ENCODE measurements around the gene TSEN54. TPM values are rescaled to one million over a fixed set of nuclear protein-coding genes. Genes with fewer than 3 reads are reported as not detected.
A peak's percentile ranks its signal among the peaks of the same experiment; 100 is the strongest.

TSEN54 gene
- total RNA-seq, 2 donors from 2014 or later: 63.8 to 123 TPM

GRCh38 chr17:75542229-75542628 is 25.9 kb downstream of the TSEN54 start:
- 70 to 81% methylated on average over 8 of the region's 8 CpGs for WGBS, 2 donors

GRCh38 chr17:75542728-75543336 is 26.5 kb downstream of the TSEN54 start:
- ATAC-seq (peak; percentile 22), DNase-seq (no peak)
- WGBS, 2 donors: 56 to 65% methylated on average over 11 to 15 of the region's 15 CpGs
- Histone ChIP-seq H3K4me3 (no peak overlapping the region), H3K27me3 (no peaks in the 10 kb centered on the region), H3K4me1 (peaks cover 93% of the 10 kb centered on the region), H3K36me3 (replicated peaks in 1 of 2; ENCODE audit: insufficient read depth in 1 of 2, low read depth in 2 of 2) (no peaks in the 10 kb centered on the region), H3K9me3 (no peaks in the 10 kb centered on the region), H3K27ac (peak overlapping the region; percentile 50 to 79 (median 67))
- intact Hi-C loops (cut with DNase I): no loop called here
- TF ChIP-seq POLR2A (IDR thresholded peaks at IDR 0.05) (no peak), CTCF (IDR thresholded peaks at IDR 0.05) (no peak)

More at GRCh38 chr17:75542229-75542628, 25.9 kb downstream of the TSEN54 start:
- peaks cover 89% of the 10 kb centered on the region for H3K4me1 ChIP-seq
- no peak for DNase-seq
- no peaks in the 10 kb centered on the region for H3K9me3 ChIP-seq
- H3K27me3 ChIP-seq: no peaks in the 10 kb centered on the region
- no peak for ATAC-seq
- no peak overlapping the region for H3K4me3 ChIP-seq
- TF ChIP-seq CTCF (IDR thresholded peaks at IDR 0.05) (no peak), POLR2A (IDR thresholded peaks at IDR 0.05) (no peak)
- peak overlapping the region; percentile 50 to 79 (median 67) for H3K27ac ChIP-seq
- intact Hi-C loops (cut with DNase I): no loop called here
- H3K36me3 ChIP-seq (replicated peaks in 1 of 2; ENCODE audit: insufficient read depth in 1 of 2, low read depth in 2 of 2): no peaks in the 10 kb centered on the region

GRCh38 chr17:75544250-75544649 is 27.9 kb downstream of the TSEN54 start:
- 70 to 77% methylated on average over 5 to 8 of the region's 8 CpGs for WGBS, 2 donors
- Histone ChIP-seq H3K4me1 (peaks cover 92% of the 10 kb centered on the region), H3K4me3 (no peak overlapping the region), H3K27ac (peak overlapping the region in 3 of 4 donors; percentile 59 to 79 (median 75)), H3K27me3 (no peaks in the 10 kb centered on the region), H3K36me3 (replicated peaks in 1 of 2; ENCODE audit: insufficient read depth in 1 of 2, low read depth in 2 of 2) (no peaks in the 10 kb centered on the region), H3K9me3 (no peaks in the 10 kb centered on the region)
- TF ChIP-seq POLR2A (IDR thresholded peaks at IDR 0.05) (no peak), CTCF (IDR thresholded peaks at IDR 0.05) (no peak)
- intact Hi-C loops (cut with DNase I): no loop called here
- DNase-seq: no peak
- no peak for ATAC-seq

GRCh38 chr17:75546181-75546580 is 29.9 kb downstream of the TSEN54 start:
- 19 to 37% methylated on average over 8 to 13 of the region's 13 CpGs for WGBS, 2 donors
- peak overlapping the region in 3 of 4 donors; percentile 59 to 79 (median 75) for H3K27ac ChIP-seq

More at GRCh38 chr17:75546181-75546580, 29.9 kb downstream of the TSEN54 start:
- Histone ChIP-seq H3K4me3 (no peak overlapping the region), H3K27me3 (no peaks in the 10 kb centered on the region), H3K36me3 (replicated peaks in 1 of 2; ENCODE audit: insufficient read depth in 1 of 2, low read depth in 2 of 2) (no peaks in the 10 kb centered on the region), H3K9me3 (no peaks in the 10 kb centered on the region), H3K4me1 (peaks cover 92% of the 10 kb centered on the region)
- no peak for TF ChIP-seq CTCF (IDR thresholded peaks at IDR 0.05)
- no peak for TF ChIP-seq POLR2A (IDR thresholded peaks at IDR 0.05)
- ATAC-seq: no peak
- intact Hi-C loops (cut with DNase I): no loop called here
- peak; percentile 43 to 67 (median 49) for DNase-seq
